Keratinocyte (primary cell): ENCODE data around the gene BTG4.

ENCODE experiments used
- CTCF ChIP-seq, 3 experiments: IDR thresholded peaks in 1 of 3; conservative IDR thresholded peaks in 1 of 3; optimal IDR thresholded peaks in 1 of 3; 2 replicates in 2 of 3; 3 replicates in 1 of 3; pipeline versions ENCODE3 to v1.5.1; 2011; ENCODE audit warnings: low read length in 3 of 3, mild to moderate bottlenecking in 3 of 3, moderate library complexity in 2 of 3, control low read depth in 1 of 3, inconsistent platforms in 1 of 3; ENCODE audit not compliant: insufficient read depth in 2 of 3; ENCODE audit errors: extremely low read depth in 1 of 3
- EZH2 ChIP-seq: IDR thresholded peaks from one replicate; pipeline ENCODE4 v1.6.1; 2012; ENCODE audit warnings: inconsistent platforms, mild to moderate bottlenecking, low read length, moderate library complexity

GRCh38 chr11:111445586-111445985 lies 66.6 kb downstream of the BTG4 start:
- TF ChIP-seq EZH2: no peak
- no peak for TF ChIP-seq CTCF (optimal IDR thresholded peaks at IDR 0.05 in 1 of 3, IDR thresholded peaks at IDR 0.05 in 1 of 3, conservative IDR thresholded peaks at IDR 0.05 in 1 of 3; ENCODE audit: extremely low read depth in 1 of 3, insufficient read depth in 2 of 3, low read length in 3 of 3)
